A549 (cell line): Measurements from ENCODE around the gene CCN6.

Experiments used
- CBX8 ChIP-seq: fragments of 200-600 bp; sonication (generic); IDR thresholded peaks from 2 replicates; pipeline ENCODE4 v1.6.1; 2016
- EHMT2 ChIP-seq: fragments of 200-600 bp; sonication (generic); IDR thresholded peaks from 2 replicates; pipeline ENCODE4 v1.6.1; 2016; ENCODE audit warnings: antibody characterized with exemption, low read depth, mild to moderate bottlenecking, moderate library complexity
- POLR2A ChIP-seq: IDR thresholded peaks from 2 replicates; pipeline ENCODE4 v1.6.1; 2012; ENCODE audit warnings: mild to moderate bottlenecking, low read length
- RAD21 ChIP-seq, 2 experiments: fragments of >200 bp in 1 of 2; sonication (Bioruptor Twin) in 1 of 2; formaldehyde crosslinking in 1 of 2; IDR thresholded peaks in 1 of 2; conservative IDR thresholded peaks in 1 of 2; 2 replicates in 1 of 2; 3 replicates in 1 of 2; pipeline ENCODE4 v1.6.1; 2012 to 2018; ENCODE audit warnings: inconsistent platforms in 1 of 2
- SMC3 ChIP-seq: fragments of >200 bp; sonication (Bioruptor Twin); formaldehyde crosslinking; IDR thresholded peaks from 3 replicates; pipeline ENCODE4 v1.6.1; 2018; ENCODE audit warnings: inconsistent platforms
- TF ChIP-seq, protein P1 (sequence below): fragments of >200 bp; sonication (Bioruptor Twin); formaldehyde crosslinking; IDR thresholded peaks from 3 replicates; pipeline ENCODE4 v1.5.1; 2016
- TF ChIP-seq, protein P2 (sequence below): fragments of 450-650 bp; IDR thresholded peaks from 2 replicates; pipeline ENCODE4 v1.6.1; 2014; ENCODE audit warnings: antibody characterized with exemption

DNA sequence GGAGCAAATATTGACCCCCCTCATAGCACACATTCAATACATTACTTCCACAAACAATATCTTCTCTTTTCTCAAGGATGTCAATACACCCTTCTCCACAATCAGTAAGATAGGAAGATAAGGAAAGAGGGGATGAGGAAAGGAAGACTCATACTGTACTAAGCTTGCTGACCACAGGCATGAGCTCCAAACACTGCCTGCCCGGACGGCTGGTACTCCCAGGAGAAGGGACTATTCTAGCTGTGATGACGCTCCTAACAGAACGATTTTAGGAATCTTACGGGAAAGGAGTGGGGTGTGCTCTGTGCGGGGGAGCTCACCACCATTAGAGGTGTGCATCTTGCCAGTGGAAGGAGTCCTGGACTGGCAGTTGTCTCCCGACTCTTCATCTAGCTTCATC, 3.9 kb upstream of the CCN6 start:
- TF ChIP-seq POLR2A (no peak), EHMT2 (no peak), RAD21 (conservative IDR thresholded peaks at IDR 0.05 in 1 of 2, IDR thresholded peaks at IDR 0.05 in 1 of 2) (no peak), CBX8 (no peak), SMC3 (no peak)
- TF ChIP-seq, protein P1, sequence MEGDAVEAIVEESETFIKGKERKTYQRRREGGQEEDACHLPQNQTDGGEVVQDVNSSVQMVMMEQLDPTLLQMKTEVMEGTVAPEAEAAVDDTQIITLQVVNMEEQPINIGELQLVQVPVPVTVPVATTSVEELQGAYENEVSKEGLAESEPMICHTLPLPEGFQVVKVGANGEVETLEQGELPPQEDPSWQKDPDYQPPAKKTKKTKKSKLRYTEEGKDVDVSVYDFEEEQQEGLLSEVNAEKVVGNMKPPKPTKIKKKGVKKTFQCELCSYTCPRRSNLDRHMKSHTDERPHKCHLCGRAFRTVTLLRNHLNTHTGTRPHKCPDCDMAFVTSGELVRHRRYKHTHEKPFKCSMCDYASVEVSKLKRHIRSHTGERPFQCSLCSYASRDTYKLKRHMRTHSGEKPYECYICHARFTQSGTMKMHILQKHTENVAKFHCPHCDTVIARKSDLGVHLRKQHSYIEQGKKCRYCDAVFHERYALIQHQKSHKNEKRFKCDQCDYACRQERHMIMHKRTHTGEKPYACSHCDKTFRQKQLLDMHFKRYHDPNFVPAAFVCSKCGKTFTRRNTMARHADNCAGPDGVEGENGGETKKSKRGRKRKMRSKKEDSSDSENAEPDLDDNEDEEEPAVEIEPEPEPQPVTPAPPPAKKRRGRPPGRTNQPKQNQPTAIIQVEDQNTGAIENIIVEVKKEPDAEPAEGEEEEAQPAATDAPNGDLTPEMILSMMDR = no peak
- TF ChIP-seq, protein P2, sequence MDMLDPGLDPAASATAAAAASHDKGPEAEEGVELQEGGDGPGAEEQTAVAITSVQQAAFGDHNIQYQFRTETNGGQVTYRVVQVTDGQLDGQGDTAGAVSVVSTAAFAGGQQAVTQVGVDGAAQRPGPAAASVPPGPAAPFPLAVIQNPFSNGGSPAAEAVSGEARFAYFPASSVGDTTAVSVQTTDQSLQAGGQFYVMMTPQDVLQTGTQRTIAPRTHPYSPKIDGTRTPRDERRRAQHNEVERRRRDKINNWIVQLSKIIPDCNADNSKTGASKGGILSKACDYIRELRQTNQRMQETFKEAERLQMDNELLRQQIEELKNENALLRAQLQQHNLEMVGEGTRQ = no peak
